DND-41 (cell line): Measurements from ENCODE around the gene ANO2.

Experiments used
- EZH2 ChIP-seq: IDR thresholded peaks from 3 replicates; pipeline ENCODE4 v1.6.1; 2012; ENCODE audit warnings: borderline replicate concordance, low read depth, mild to moderate bottlenecking, moderate library complexity, low read length, inconsistent platforms; ENCODE audit not compliant: severe bottlenecking
- TF ChIP-seq, protein P1 (sequence below): IDR thresholded peaks from 2 replicates; pipeline ENCODE4 v1.5.1; 2012; ENCODE audit warnings: borderline replicate concordance, low read length, moderate library complexity, mild to moderate bottlenecking; ENCODE audit not compliant: poor library complexity, severe bottlenecking; ENCODE audit errors: extremely low read depth

DNA sequence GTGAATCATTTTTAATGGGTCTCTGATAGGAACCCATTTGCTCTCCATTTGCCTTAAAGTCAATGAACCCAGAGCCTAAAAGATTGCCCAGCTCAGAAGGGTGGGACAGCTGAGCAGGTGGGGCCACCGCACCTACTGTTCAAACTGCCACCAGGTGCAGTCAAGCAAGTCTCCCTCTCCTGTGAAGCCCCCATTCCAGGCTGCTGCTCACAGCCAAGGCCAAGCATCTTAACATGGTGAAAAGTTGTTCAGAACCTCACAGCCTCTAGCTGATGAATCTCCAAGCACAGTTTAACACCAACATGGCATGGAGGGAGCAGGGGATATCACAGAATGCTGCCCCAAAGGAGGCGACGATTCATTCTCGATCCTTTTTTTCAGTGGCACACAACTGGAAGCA is 29.5 kb downstream of the ANO2 start:
- TF ChIP-seq, protein P1, sequence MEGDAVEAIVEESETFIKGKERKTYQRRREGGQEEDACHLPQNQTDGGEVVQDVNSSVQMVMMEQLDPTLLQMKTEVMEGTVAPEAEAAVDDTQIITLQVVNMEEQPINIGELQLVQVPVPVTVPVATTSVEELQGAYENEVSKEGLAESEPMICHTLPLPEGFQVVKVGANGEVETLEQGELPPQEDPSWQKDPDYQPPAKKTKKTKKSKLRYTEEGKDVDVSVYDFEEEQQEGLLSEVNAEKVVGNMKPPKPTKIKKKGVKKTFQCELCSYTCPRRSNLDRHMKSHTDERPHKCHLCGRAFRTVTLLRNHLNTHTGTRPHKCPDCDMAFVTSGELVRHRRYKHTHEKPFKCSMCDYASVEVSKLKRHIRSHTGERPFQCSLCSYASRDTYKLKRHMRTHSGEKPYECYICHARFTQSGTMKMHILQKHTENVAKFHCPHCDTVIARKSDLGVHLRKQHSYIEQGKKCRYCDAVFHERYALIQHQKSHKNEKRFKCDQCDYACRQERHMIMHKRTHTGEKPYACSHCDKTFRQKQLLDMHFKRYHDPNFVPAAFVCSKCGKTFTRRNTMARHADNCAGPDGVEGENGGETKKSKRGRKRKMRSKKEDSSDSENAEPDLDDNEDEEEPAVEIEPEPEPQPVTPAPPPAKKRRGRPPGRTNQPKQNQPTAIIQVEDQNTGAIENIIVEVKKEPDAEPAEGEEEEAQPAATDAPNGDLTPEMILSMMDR: no peak
- TF ChIP-seq EZH2: no peak
